B cell (primary cell): ENCODE data around the gene TGFBR2.

ENCODE experiments used
- EZH2 ChIP-seq: IDR thresholded peaks from 2 replicates; pipeline ENCODE4 v1.6.1; 2012; ENCODE audit warnings: borderline replicate concordance, low read depth, mild to moderate bottlenecking, moderate library complexity, low read length; ENCODE audit not compliant: insufficient read depth, poor library complexity, severe bottlenecking
- TF ChIP-seq, protein P1 (sequence below): fragments of 200-600 bp; IDR thresholded peaks from one replicate; pipeline ENCODE4 v1.8.0; 2022; ENCODE audit warnings: antibody characterized with exemption, mild to moderate bottlenecking

DNA sequence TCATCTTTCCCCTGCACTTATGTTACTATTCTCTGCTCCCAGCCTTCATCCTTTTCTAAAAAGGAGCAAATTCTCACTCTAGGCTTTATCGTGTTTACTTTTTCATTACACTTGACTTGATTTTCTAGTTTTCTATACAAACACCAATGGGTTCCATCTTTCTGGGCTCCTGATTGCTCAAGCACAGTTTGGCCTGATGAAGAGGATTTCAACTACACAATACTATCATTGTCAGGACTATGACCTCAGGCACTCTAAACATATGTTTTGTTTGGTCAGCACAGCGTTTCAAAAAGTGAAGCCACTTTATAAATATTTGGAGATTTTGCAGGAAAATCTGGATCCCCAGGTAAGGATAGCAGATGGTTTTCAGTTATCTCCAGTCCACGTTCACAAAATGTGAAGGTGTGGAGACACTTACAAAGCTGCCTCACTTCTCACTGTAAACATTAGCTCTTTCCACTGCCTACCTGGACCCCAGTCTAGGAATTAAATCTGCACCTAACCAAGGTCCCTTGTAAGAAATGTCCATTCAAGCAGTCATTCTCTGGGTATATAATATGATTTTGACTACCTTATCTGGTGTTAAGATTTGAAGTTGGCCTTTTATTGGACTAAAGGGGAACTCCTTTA lies 86.2 kb downstream of the TGFBR2 start:
- TF ChIP-seq, protein P1, sequence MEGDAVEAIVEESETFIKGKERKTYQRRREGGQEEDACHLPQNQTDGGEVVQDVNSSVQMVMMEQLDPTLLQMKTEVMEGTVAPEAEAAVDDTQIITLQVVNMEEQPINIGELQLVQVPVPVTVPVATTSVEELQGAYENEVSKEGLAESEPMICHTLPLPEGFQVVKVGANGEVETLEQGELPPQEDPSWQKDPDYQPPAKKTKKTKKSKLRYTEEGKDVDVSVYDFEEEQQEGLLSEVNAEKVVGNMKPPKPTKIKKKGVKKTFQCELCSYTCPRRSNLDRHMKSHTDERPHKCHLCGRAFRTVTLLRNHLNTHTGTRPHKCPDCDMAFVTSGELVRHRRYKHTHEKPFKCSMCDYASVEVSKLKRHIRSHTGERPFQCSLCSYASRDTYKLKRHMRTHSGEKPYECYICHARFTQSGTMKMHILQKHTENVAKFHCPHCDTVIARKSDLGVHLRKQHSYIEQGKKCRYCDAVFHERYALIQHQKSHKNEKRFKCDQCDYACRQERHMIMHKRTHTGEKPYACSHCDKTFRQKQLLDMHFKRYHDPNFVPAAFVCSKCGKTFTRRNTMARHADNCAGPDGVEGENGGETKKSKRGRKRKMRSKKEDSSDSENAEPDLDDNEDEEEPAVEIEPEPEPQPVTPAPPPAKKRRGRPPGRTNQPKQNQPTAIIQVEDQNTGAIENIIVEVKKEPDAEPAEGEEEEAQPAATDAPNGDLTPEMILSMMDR, result no peak
- no peak for TF ChIP-seq EZH2
